Dendritic cell treated with granulocyte-macrophage colony-stimulating factor and Interleukin-4, amounts not matched to agents 40 ng/mL and 50 ng/mL, for 4 days (primary cell): ENCODE measurements around the gene DMWD.

ENCODE experiments used
- H3K27ac Mint-ChIP-seq: one replicate; pipeline ENCODE4 v1.8.0; 2022; ENCODE audit warnings: mild to moderate bottlenecking, mixed read lengths
- H3K27me3 Mint-ChIP-seq: one replicate; pipeline ENCODE4 v1.8.0; 2022; ENCODE audit warnings: mild to moderate bottlenecking, mixed read lengths
- H3K36me3 Mint-ChIP-seq: one replicate; pipeline ENCODE4 v1.8.0; 2022; ENCODE audit warnings: low read depth, mixed read lengths
- H3K4me1 Mint-ChIP-seq: one replicate; pipeline ENCODE4 v1.8.0; 2022; ENCODE audit warnings: low read depth, mixed read lengths
- H3K4me3 Mint-ChIP-seq: one replicate; pipeline ENCODE4 v1.8.0; 2022; ENCODE audit warnings: mild to moderate bottlenecking, moderate library complexity, mixed read lengths
- H3K9me3 Mint-ChIP-seq: one replicate; pipeline ENCODE4 v1.8.0; 2022; ENCODE audit warnings: mixed read lengths
- intact Hi-C: fragments of 100-400 bp; cut with micrococcal nuclease; formaldehyde crosslinking; loops from one replicate; pipeline ENCODE4 v1.15.0; 2022

DMWD gene

DNA sequence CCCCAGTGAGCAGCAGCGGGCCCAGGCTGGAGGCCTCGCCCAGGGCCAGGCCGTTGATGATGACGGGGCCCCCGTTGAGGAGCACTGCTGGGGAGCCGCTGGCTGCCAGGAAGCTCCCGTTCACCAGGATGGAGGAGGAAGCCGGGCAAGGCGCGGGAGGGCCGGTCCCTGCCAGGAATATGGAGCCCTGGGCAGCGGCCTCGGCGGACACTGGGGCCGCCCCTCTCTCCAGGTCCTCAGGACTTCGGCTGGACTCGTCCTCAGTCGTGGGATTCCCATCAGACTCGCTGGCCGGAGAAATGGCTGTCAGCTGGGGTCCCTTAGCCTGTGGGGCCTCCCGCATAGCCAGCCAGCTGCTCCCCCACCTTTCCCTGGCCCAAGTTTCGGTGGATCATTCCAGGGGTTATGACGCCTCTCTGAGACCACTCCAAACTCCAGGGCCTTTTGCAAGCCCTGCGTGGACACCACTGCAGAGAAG, 25.7 kb downstream of the DMWD start:
- intact Hi-C loops, result no loop called here
- Mint-ChIP-seq H3K27ac (no peak overlapping the region), H3K4me1 (peaks cover 39% of the 10 kb centered on the region), H3K9me3 (no peaks in the 10 kb centered on the region), H3K4me3 (peak overlapping the region; percentile 78), H3K36me3 (peaks cover 25% of the 10 kb centered on the region), H3K27me3 (peaks cover 90% of the 10 kb centered on the region)

DNA sequence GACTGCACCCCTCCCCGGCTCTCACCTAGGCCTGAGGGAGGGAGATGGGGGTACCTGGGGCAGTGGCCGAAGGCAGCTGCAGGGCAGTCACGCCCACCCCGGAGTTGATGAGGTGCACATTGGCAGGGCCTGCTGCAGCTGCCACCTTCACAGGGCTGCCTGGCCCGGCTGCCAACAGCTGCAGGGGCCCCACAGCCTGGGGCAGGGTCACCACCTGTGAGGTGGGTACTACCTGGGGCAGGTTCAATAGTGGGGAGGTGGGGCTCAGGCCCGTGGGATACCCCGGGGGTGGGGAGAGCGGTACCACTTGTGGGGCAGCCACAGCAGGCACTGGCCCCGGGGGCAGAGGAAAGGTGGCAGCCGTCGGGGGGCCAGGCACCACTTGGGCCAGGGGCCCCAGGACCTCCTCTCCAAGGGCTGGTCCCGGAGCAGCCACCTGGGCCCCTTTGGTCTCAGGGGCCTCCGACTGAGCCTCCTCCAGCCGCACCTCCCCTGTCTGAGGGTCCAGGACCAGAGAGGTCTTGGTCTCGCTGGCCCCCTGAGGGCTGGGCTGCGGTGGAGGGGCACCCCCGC, 26.3 kb downstream of the DMWD start:
- Mint-ChIP-seq H3K36me3 (peaks cover 20% of the 10 kb centered on the region), H3K4me3 (no peak overlapping the region), H3K27ac (no peak overlapping the region), H3K4me1 (peaks cover 36% of the 10 kb centered on the region), H3K27me3 (peaks cover 90% of the 10 kb centered on the region), H3K9me3 (no peaks in the 10 kb centered on the region)
- intact Hi-C loops, result no loop called here

GRCh38 chr19:45765702-45766295, 26.8 kb downstream of the DMWD start:
- no peak overlapping the region for H3K4me3 Mint-ChIP-seq

DNA sequence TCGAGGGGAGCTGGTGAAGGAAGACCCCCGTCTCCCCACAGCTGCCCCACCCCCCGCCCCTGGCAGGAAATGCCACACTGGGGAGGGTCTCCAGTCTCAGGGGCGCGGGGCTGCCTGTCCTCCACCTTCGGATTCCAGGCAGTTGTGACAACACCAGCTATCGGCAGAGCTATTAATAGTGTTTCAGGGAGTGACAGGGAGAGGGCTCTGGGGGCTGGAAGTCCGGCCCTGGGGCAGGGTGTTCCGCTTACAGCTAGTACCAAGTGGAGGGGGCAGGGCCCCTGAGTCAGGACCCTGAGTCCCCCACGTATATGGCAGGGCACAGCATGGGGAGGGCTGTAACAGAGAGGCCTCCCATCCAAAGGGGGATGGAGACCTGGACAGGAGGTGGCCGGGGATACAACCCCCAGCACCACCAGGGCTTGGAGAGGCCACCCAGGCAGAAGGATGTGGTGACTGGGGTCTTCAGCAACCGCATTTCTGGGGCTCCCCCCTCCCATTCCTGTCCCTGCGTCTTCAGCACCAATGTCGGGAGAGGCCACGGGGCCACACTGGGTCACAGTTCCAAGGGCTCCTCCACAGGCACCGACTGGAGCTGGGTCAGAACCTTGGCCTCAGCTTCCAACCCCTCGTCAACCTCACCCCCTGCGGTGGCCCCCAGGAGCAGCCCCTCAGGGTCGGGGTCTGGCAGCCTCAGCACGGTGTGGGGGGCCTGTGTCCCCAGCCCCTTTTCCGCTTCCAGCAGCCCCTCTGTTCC, 27.5 kb downstream of the DMWD start:
- intact Hi-C loops, result no loop called here
- Mint-ChIP-seq H3K27me3 (peaks cover 85% of the 10 kb centered on the region), H3K9me3 (no peaks in the 10 kb centered on the region), H3K4me1 (peaks cover 24% of the 10 kb centered on the region), H3K27ac (no peak overlapping the region), H3K4me3 (no peak overlapping the region), H3K36me3 (peaks cover 8% of the 10 kb centered on the region)

More at GRCh38 chr19:45765702-45766295, 26.8 kb downstream of the DMWD start:
- peaks cover 85% of the 10 kb centered on the region for H3K27me3 Mint-ChIP-seq
- intact Hi-C loops, result no loop called here
- H3K9me3 Mint-ChIP-seq, result no peaks in the 10 kb centered on the region
- no peak overlapping the region for H3K27ac Mint-ChIP-seq
- H3K4me1 Mint-ChIP-seq, result peaks cover 31% of the 10 kb centered on the region
- peaks cover 14% of the 10 kb centered on the region for H3K36me3 Mint-ChIP-seq

- Mint-ChIP-seq H3K27ac (no peak overlapping the region), H3K4me3 (no peak overlapping the region), H3K9me3 (no peaks in the 10 kb centered on the region), H3K27me3 (peaks cover 84% of the 10 kb centered on the region), H3K36me3 (peaks cover 7% of the 10 kb centered on the region), H3K4me1 (peaks cover 19% of the 10 kb centered on the region)
- intact Hi-C loops, result no loop called here
These were observed 28.2 kb downstream of the DMWD start for GRCh38 chr19:45764475-45764874.

DNA sequence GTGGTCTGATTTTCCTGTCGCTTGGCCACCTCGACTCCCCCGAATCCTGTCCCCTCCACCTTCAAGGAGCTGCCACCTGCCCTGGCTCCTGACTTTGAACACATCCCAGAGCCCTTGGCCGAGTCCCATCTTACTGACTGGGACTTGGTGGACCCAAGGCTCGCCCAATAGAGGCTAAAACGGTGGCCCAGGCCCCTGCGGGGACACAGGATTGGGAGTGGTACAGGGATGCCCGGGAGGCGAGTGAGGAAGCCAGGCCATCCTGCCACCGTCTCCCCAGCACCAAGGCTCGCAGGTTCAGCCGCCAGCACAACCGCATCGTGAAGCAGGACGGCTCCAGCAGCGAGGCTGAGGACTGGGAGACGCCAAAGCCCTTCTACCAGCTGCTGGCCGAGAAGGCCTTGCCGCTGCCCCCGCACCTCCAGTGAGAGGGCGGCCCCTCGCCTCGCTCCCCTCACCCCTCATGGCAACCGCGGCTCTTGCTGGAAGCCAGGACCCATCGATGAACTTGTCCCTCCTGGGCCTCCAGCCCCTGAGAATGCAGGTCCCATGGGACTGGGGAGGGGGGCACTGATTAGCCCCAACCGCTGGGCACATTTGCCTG, 28.9 kb downstream of the DMWD start:
- Mint-ChIP-seq H3K4me3 (no peak overlapping the region), H3K36me3 (peaks cover 3% of the 10 kb centered on the region), H3K9me3 (no peaks in the 10 kb centered on the region), H3K4me1 (peaks cover 13% of the 10 kb centered on the region), H3K27me3 (peaks cover 86% of the 10 kb centered on the region), H3K27ac (no peak overlapping the region)
- intact Hi-C loops, result no loop called here

- Mint-ChIP-seq H3K36me3 (no peaks in the 10 kb centered on the region), H3K4me3 (no peak overlapping the region), H3K27ac (no peak overlapping the region), H3K4me1 (peaks cover 10% of the 10 kb centered on the region), H3K27me3 (peaks cover 88% of the 10 kb centered on the region), H3K9me3 (no peaks in the 10 kb centered on the region)
- intact Hi-C loops, result no loop called here
These were observed 29.6 kb downstream of the DMWD start for GRCh38 chr19:45762870-45763631.

DNA sequence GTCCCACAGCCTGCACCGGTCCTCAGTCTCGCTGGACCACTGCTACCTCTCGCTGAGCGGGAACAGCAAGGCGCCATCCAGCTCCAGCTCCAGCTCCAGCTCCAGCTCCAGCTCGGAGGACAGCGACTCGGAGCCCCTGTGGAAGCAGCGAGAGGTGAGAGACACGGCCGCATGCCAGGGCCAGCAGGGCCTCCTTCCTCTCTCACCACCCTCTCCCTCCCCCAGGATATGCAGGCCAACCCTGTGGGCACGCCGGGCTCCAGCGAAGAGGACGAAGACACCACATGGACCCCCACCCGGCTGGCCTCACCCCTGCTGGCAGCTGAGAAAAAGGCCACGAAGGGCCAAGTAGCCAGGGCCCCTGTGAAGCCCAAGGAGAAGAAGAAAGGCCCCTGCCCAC, 30.9 kb downstream of the DMWD start:
- peaks cover 86% of the 10 kb centered on the region for H3K27me3 Mint-ChIP-seq

GRCh38 chr19:45758921-45759320, 33.7 kb downstream of the DMWD start:
- Mint-ChIP-seq H3K4me1 (no peaks in the 10 kb centered on the region), H3K4me3 (no peak overlapping the region), H3K36me3 (no peaks in the 10 kb centered on the region), H3K27me3 (peaks cover 74% of the 10 kb centered on the region), H3K27ac (no peak overlapping the region), H3K9me3 (no peaks in the 10 kb centered on the region)
- intact Hi-C loops, result no loop called here

More for the DNA sequence above, 30.9 kb downstream of the DMWD start:
- no peaks in the 10 kb centered on the region for H3K36me3 Mint-ChIP-seq
- intact Hi-C loops, result no loop called here
- no peak overlapping the region for H3K27ac Mint-ChIP-seq
- H3K4me1 Mint-ChIP-seq, result no peaks in the 10 kb centered on the region
- no peak overlapping the region for H3K4me3 Mint-ChIP-seq
- H3K9me3 Mint-ChIP-seq, result no peaks in the 10 kb centered on the region

DNA sequence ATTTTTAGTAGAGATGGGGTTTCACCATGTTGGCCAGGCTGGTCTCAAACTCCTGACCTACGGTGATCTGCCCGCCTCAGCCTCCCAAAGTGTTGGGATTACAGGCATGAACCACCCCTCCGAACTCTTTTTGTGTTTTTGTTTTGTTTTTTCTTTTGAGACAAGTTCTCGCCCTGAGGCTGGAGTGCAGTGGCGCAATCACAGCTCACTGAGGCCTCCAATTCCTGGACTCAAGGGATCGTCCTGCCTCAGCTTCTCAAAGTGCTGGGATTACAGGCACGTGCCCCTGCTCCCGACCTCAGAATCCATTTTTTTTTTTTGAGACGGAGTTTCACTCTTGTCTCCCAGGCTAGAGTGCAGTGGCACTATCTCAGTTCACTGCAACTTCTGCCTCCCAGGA, 35.0 kb downstream of the DMWD start:
- H3K27ac Mint-ChIP-seq, result no peak overlapping the region
- no peaks in the 10 kb centered on the region for H3K9me3 Mint-ChIP-seq
- intact Hi-C loops, result no loop called here
- peaks cover 5% of the 10 kb centered on the region for H3K4me1 Mint-ChIP-seq
- H3K27me3 Mint-ChIP-seq, result peaks cover 67% of the 10 kb centered on the region
- no peak overlapping the region for H3K4me3 Mint-ChIP-seq
- H3K36me3 Mint-ChIP-seq, result no peaks in the 10 kb centered on the region

DNA sequence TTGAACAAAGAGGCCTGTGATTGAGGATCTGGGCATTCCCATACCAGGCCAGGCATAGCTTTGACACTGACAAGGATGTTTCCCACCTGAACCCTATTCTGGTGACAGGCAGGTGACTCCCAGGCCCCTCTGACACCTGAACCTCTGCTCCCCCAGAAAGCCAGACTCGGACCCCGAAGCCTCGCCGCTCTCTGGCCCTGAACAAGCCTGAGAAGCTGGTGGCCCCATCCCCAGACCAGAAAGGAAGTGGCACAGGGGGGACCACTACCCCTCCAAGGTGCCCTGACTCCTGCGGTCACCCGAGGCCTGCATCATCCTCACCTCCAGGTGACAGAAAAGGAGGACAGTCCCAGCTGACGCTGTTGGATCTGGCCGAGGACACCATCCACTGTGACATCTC, 38.3 kb downstream of the DMWD start:
- H3K36me3 Mint-ChIP-seq, result no peaks in the 10 kb centered on the region
- H3K4me1 Mint-ChIP-seq, result peaks cover 5% of the 10 kb centered on the region
- no peaks in the 10 kb centered on the region for H3K9me3 Mint-ChIP-seq
- no peak overlapping the region for H3K4me3 Mint-ChIP-seq
- peaks cover 64% of the 10 kb centered on the region for H3K27me3 Mint-ChIP-seq
- intact Hi-C loops, result no loop called here
- H3K27ac Mint-ChIP-seq, result no peak overlapping the region

DNA sequence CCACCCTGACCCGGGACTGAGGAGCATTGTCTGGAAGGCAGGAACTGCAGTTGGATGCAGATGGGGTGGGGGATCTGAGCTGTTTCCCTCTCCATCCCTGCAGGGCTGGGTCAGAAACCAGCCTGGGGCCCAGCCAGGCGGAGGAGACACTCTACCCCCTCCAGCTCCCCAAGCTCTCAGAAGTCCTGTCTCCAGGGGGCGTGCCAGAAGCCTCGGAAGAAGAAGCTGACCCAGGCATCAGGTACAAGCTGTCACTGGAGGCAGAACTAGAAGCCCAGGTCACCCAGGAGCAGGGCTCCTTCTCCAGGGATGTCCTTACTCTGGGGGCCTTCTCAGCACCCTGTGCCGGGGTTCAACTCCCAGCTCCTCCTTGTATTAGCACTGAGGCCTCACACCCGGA, 39.1 kb downstream of the DMWD start:
- Mint-ChIP-seq H3K36me3 (no peaks in the 10 kb centered on the region), H3K27me3 (peaks cover 56% of the 10 kb centered on the region), H3K27ac (no peak overlapping the region), H3K9me3 (no peaks in the 10 kb centered on the region), H3K4me3 (no peak overlapping the region), H3K4me1 (peaks cover 5% of the 10 kb centered on the region)
- intact Hi-C loops, result no loop called here

- Mint-ChIP-seq H3K9me3 (no peaks in the 10 kb centered on the region), H3K27ac (no peak overlapping the region), H3K4me1 (peaks cover 5% of the 10 kb centered on the region), H3K4me3 (no peak overlapping the region), H3K36me3 (no peaks in the 10 kb centered on the region), H3K27me3 (peaks cover 54% of the 10 kb centered on the region)
- intact Hi-C loops, result no loop called here
These were observed 40.0 kb downstream of the DMWD start for GRCh38 chr19:45752639-45753038.
